Stimulated activated CD4-positive, alpha-beta T cell treated with anti-CD3 and anti-CD28 coated beads, Interleukin-1b, Interleukin-23, amount 100 ng/mL, for 48 hours (primary cell): ENCODE measurements around the gene KCNJ11.
A peak's percentile ranks its signal among the peaks of the same experiment; 100 is the strongest.

Source experiments
- DNase-seq: peaks from one replicate; pipeline ENCODE4 v3.0.0-alpha.2; 2020

Gene KCNJ11

DNA sequence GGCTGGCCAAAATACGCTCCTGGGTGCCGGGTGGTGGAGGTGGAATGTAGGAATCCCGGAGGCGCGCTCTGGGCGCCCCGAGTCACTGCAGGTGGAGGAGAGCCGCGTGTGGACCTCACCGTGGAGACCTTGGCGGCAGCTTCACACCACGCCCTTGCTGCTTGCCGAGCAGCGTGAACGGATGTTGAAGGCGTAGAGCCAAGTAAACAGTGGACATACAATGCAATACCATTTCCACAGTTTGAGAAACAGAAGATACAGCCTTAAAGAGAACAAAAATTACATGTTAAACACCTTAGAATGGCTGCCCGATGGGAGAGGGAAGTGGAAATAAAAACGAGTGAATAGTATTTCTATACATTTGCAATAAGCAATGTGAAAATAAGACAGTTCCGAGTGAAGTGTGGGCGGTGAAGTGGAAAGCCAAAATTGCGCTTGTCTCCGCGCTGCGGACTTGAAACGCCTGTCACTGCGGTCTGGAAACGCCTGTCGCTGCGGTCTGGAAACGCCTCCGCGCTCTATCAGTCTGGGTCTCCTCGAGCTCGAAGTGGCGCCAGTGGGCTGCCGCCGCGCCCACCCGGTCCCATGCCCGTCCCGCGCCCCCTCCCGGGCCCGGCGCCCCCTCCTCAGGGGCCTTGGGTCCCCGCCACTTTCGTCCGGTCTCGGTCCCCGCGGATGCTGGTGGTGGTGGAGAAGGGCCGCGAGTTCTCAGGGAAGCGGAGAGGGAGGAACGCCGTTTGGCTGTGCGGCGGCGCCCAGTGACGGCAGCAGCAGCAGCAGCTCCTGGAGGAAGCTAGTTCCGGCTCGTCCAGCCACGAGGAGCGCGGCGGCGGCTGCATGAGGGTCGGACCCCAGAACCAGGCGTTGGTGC, 35.3 kb downstream of the KCNJ11 start:
- DNase-seq: peak; percentile 57

DNA sequence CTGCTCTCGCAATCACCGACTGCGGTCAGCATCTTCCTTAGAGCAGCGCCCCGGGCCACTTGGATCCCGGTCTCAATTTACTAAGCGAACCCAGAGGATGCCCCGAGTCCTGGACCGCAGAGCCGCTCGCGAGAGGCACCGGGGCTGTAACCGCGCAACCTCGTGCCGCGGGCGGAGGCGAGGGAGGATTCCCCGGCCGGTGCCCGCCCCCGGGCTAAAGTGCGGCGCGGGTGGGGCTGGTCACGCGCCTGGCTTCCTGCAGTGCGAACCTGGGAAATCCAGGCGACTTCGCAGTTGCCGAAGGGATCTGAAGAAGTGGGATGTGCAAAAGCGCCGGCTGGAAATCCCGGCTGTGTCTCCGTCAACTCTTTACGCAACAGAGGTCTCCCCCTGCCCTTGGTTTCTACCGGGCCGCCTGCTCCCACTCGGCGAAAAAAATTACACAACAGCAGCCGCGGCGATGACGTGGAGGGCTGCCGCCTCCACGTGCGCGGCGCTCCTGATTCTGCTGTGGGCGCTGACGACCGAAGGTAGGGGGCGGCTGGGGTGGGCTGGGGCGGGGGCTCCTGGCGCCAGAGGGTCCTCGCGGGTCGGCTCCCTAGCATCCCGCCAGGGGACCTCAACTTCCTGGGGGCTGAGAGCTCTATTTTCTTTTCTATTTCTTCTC, 36.8 kb downstream of the KCNJ11 start, which contains the start of gene NCR3LG1:
TSS of gene NCR3LG1 (plus strand) at position 291 of the 667 bp plus-strand sequence. CDS start at position 461, 170 bp downstream.
- DNase-seq: peak; percentile 46

DNA sequence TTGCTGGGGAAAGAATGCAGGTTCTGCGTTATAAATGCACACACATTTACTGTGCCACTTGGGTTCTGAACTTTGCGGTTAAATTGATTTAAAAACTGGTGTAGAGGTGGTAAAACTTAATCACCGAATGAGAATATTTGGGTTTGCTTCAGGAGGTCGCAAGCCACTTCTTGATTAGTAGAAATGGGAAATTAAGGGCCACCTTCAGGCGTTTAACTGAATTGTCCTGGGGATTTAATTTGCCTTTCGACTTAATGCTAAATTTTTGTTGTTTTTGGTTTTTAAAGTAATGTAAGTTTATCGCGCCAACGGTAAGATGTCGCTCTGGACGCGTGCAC, 37.3 kb downstream of the KCNJ11 start:
- no peak for DNase-seq

DNA sequence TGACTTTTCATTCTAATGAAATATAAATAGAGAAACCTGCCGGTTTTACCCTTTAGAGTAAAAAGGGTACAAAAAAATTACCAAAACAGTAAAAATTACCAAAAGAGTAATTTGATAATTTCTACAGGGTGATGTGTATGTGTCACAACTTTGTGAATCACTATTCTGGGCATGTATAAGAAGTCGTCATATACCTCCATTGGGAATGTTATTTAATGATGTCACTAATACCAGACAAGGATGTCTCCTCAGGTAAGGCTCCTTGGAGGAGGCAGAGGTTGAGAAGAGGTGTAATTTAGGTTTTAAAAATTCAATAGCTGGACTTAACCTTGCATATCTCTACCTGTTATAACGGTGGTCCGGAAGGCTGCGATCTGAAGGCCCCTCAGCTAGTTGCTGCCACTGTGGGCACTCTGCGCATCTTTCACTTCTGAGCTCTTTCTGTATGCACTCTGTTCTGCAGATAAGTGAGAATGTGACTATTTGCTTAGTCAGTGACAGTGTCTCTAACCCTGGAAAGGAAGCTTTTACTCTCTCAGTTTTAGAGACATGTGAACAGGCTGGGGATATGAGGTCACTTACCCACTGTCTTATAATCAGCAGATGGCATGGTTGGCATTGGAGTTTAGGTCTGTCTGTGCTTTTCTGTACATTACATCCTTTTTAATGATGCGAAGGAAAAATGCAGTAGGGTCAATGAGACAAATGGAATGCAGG, 37.8 kb downstream of the KCNJ11 start:
- DNase-seq: no peak

DNA sequence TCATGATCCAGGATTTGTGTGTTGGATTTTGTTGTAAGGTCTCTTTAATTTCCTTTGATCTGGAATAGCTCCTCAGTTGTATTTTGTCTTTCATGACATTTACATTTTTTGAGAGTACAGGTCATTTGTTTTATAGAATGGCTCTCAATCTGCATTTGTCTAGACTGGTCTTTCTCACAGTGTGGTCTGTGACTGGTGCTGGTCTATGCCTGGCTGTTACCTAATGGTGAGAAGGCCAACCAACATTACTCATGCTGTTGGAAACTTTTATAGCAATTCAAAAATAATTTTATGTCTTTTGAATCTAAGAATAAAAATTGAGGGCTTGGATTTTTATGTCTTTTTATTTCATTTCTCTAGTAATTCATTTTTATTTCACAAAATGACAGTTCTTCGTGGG, 40.8 kb downstream of the KCNJ11 start:
- no peak for DNase-seq

DNA sequence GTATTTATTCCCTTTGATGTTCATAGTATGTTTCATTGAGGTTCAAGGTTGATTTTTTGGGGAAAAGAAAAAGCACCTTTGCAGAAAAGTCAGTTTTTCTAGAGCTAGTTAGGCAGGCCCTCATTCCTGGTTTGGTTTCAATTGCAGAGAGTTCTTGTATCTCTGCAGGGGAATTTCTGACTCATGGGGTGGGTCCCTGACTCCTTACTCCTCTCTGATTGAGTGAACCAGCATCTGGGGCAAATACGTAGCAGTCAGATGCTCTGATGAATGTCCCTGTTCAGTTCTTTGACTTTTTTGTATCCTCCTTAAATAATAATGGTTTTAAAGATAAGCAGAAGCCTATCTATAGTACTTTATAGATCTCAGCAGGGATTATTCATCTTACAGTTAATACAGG, 44.6 kb downstream of the KCNJ11 start:
- DNase-seq: peak; percentile 71

DNA sequence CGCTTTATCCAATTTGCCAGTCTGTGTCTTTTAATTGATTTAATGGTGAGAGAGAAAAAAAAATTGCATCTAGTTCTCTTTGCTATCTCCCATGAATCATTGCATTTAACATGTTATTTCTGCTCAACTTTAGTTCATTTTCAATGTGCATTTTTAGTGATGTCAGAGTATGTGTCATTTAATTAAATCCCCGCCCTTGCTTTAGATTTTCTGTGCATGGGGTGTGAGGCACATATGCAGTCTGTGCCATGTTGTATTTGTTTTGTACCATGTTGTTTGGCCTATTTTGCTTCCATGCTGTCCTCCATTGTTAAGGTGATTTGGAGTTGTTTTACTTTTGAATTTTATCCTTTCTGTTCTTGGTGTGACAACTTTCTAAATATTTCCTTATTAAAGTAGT, 45.2 kb downstream of the KCNJ11 start:
- DNase-seq: no peak
